Mononuclear cell (primary cell): Measurements from ENCODE around the gene LMO7. TPM values are rescaled to one million over a fixed set of nuclear protein-coding genes. Genes with fewer than 3 reads are reported as not detected.

Experiments
- H3K27me3 ChIP-seq: 2 replicates; pipeline ENCODE4 v1.6.0; 2011; ENCODE audit warnings: low read length, control low read depth; ENCODE audit not compliant: insufficient read depth
- H3K4me1 ChIP-seq: 2 replicates; pipeline ENCODE4 v1.5.1; 2011; ENCODE audit warnings: mild to moderate bottlenecking, low read length, control low read depth; ENCODE audit not compliant: insufficient read depth
- H3K4me3 ChIP-seq: 2 replicates; pipeline ENCODE4 v1.5.1; 2011; ENCODE audit warnings: mild to moderate bottlenecking, low read length, moderate library complexity
- H3K9me3 ChIP-seq: 2 replicates; pipeline ENCODE4 v1.5.1; 2011; ENCODE audit warnings: low read depth, mild to moderate bottlenecking, control low read depth, low read length
- total RNA-seq: library from RNA; depleted of rRNA; stranded (reverse); fragments of >200 nt; gene quantifications from one replicate; pipeline ENCODE4 v1.2.3, GENCODE V29; 2012

The LMO7 gene
- total RNA-seq, 1 donor: 18.4 TPM

GRCh38 chr13:75818968-75819225 lies 182.8 kb downstream of the LMO7 start:
- Histone ChIP-seq H3K27me3 (no peaks in the 10 kb centered on the region), H3K4me1 (no peaks in the 10 kb centered on the region), H3K9me3 (no peaks in the 10 kb centered on the region), H3K4me3 (no peak overlapping the region)

- Histone ChIP-seq H3K4me1 (no peaks in the 10 kb centered on the region), H3K9me3 (no peaks in the 10 kb centered on the region), H3K4me3 (no peak overlapping the region), H3K27me3 (no peaks in the 10 kb centered on the region)
These were observed 189.0 kb downstream of the LMO7 start for GRCh38 chr13:75825161-75825560.

GRCh38 chr13:75825594-75825993 lies 189.5 kb downstream of the LMO7 start:
- Histone ChIP-seq H3K9me3 (no peaks in the 10 kb centered on the region), H3K4me1 (no peaks in the 10 kb centered on the region), H3K4me3 (no peak overlapping the region), H3K27me3 (no peaks in the 10 kb centered on the region)

GRCh38 chr13:75826391-75826790 lies 190.3 kb downstream of the LMO7 start:
- Histone ChIP-seq H3K27me3 (no peaks in the 10 kb centered on the region), H3K9me3 (no peaks in the 10 kb centered on the region), H3K4me3 (no peak overlapping the region), H3K4me1 (no peaks in the 10 kb centered on the region)

- Histone ChIP-seq H3K4me3 (no peak overlapping the region), H3K27me3 (no peaks in the 10 kb centered on the region), H3K9me3 (no peaks in the 10 kb centered on the region), H3K4me1 (no peaks in the 10 kb centered on the region)
These were observed 193.7 kb downstream of the LMO7 start for GRCh38 chr13:75829830-75830229.

GRCh38 chr13:75830842-75831241 lies 194.7 kb downstream of the LMO7 start:
- no peak overlapping the region for H3K4me3 ChIP-seq
- no peaks in the 10 kb centered on the region for H3K27me3 ChIP-seq
- no peaks in the 10 kb centered on the region for H3K9me3 ChIP-seq
- H3K4me1 ChIP-seq: no peaks in the 10 kb centered on the region

GRCh38 chr13:75831389-75831788 lies 195.3 kb downstream of the LMO7 start:
- no peaks in the 10 kb centered on the region for H3K4me1 ChIP-seq
- H3K9me3 ChIP-seq: no peaks in the 10 kb centered on the region
- H3K4me3 ChIP-seq: no peak overlapping the region
- H3K27me3 ChIP-seq: no peaks in the 10 kb centered on the region

GRCh38 chr13:75832812-75833211 lies 196.7 kb downstream of the LMO7 start:
- no peaks in the 10 kb centered on the region for H3K4me1 ChIP-seq
- H3K4me3 ChIP-seq: no peak overlapping the region
- no peaks in the 10 kb centered on the region for H3K27me3 ChIP-seq
- H3K9me3 ChIP-seq: no peaks in the 10 kb centered on the region

- no peaks in the 10 kb centered on the region for H3K4me1 ChIP-seq
- no peaks in the 10 kb centered on the region for H3K9me3 ChIP-seq
- no peaks in the 10 kb centered on the region for H3K27me3 ChIP-seq
- H3K4me3 ChIP-seq: no peak overlapping the region
These were observed 200.3 kb downstream of the LMO7 start for GRCh38 chr13:75836441-75836840.

- Histone ChIP-seq H3K27me3 (no peaks in the 10 kb centered on the region), H3K4me1 (no peaks in the 10 kb centered on the region), H3K4me3 (no peak overlapping the region), H3K9me3 (no peaks in the 10 kb centered on the region)
These were observed 202.4 kb downstream of the LMO7 start for GRCh38 chr13:75838366-75839005.

GRCh38 chr13:75839406-75839805 lies 203.3 kb downstream of the LMO7 start:
- Histone ChIP-seq H3K4me1 (no peaks in the 10 kb centered on the region), H3K4me3 (no peak overlapping the region), H3K9me3 (no peaks in the 10 kb centered on the region), H3K27me3 (no peaks in the 10 kb centered on the region)

- no peaks in the 10 kb centered on the region for H3K27me3 ChIP-seq
- H3K9me3 ChIP-seq: no peaks in the 10 kb centered on the region
- no peak overlapping the region for H3K4me3 ChIP-seq
- no peaks in the 10 kb centered on the region for H3K4me1 ChIP-seq
These were observed 205.8 kb downstream of the LMO7 start for GRCh38 chr13:75841905-75842304.

- Histone ChIP-seq H3K4me3 (no peak overlapping the region), H3K27me3 (no peaks in the 10 kb centered on the region), H3K4me1 (no peaks in the 10 kb centered on the region), H3K9me3 (no peaks in the 10 kb centered on the region)
These were observed 206.9 kb downstream of the LMO7 start for GRCh38 chr13:75843074-75843473.

- Histone ChIP-seq H3K4me3 (no peak overlapping the region), H3K9me3 (no peaks in the 10 kb centered on the region), H3K27me3 (no peaks in the 10 kb centered on the region), H3K4me1 (no peaks in the 10 kb centered on the region)
These were observed 207.9 kb downstream of the LMO7 start for GRCh38 chr13:75843991-75844390.

GRCh38 chr13:75847588-75847987 lies 211.5 kb downstream of the LMO7 start:
- Histone ChIP-seq H3K4me1 (no peaks in the 10 kb centered on the region), H3K4me3 (no peak overlapping the region), H3K9me3 (no peaks in the 10 kb centered on the region), H3K27me3 (no peaks in the 10 kb centered on the region)

GRCh38 chr13:75850916-75851315 lies 214.8 kb downstream of the LMO7 start:
- Histone ChIP-seq H3K4me3 (no peak overlapping the region), H3K27me3 (no peaks in the 10 kb centered on the region), H3K4me1 (no peaks in the 10 kb centered on the region), H3K9me3 (no peaks in the 10 kb centered on the region)

GRCh38 chr13:75855216-75855615 lies 219.1 kb downstream of the LMO7 start:
- Histone ChIP-seq H3K27me3 (no peaks in the 10 kb centered on the region), H3K4me3 (no peak overlapping the region), H3K4me1 (no peaks in the 10 kb centered on the region), H3K9me3 (no peaks in the 10 kb centered on the region)
